ENCODE results near the gene AP3S2.

AP3S2 gene

DNA sequence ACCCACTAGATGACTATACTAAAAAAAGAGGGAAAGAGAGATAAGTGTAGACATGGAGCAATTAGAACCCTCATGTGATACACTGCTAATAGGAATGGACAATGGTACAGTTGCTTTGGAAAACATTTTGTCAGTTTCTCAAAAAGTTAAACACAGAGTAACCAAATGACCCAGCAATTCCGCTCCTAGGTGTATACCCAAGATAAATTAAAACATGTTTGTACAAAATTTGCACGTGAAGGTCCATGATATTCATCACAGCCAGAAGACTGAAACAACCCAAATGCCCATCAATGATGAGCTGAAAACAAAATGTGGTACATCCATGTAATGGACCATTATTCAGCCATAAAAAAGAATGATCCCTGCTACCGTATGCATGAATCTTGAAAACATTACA, 105.8 kb downstream of the AP3S2 start:
- TF ChIP-seq, protein P1, sequence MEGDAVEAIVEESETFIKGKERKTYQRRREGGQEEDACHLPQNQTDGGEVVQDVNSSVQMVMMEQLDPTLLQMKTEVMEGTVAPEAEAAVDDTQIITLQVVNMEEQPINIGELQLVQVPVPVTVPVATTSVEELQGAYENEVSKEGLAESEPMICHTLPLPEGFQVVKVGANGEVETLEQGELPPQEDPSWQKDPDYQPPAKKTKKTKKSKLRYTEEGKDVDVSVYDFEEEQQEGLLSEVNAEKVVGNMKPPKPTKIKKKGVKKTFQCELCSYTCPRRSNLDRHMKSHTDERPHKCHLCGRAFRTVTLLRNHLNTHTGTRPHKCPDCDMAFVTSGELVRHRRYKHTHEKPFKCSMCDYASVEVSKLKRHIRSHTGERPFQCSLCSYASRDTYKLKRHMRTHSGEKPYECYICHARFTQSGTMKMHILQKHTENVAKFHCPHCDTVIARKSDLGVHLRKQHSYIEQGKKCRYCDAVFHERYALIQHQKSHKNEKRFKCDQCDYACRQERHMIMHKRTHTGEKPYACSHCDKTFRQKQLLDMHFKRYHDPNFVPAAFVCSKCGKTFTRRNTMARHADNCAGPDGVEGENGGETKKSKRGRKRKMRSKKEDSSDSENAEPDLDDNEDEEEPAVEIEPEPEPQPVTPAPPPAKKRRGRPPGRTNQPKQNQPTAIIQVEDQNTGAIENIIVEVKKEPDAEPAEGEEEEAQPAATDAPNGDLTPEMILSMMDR (IDR thresholded peaks at IDR 0.05), result no peak

DNA sequence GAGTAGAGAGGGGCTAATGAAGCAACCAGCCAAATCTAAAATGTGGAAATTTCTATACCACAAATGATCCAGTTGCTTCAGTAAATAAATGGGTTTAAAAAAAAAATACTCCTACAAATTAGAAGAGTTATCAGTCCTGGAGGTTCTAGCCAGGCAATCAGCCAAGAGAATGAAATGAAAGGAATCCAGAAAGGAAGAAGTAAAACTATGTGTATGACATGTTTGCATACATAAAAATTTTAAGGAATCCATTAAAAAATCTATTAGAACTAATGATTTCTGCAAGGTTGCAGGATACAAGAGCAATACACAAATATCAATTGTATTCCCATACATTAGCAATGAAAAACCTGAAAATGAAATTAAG, 108.0 kb downstream of the AP3S2 start:
- TF ChIP-seq, protein P1 (IDR thresholded peaks at IDR 0.05), result no peak

DNA sequence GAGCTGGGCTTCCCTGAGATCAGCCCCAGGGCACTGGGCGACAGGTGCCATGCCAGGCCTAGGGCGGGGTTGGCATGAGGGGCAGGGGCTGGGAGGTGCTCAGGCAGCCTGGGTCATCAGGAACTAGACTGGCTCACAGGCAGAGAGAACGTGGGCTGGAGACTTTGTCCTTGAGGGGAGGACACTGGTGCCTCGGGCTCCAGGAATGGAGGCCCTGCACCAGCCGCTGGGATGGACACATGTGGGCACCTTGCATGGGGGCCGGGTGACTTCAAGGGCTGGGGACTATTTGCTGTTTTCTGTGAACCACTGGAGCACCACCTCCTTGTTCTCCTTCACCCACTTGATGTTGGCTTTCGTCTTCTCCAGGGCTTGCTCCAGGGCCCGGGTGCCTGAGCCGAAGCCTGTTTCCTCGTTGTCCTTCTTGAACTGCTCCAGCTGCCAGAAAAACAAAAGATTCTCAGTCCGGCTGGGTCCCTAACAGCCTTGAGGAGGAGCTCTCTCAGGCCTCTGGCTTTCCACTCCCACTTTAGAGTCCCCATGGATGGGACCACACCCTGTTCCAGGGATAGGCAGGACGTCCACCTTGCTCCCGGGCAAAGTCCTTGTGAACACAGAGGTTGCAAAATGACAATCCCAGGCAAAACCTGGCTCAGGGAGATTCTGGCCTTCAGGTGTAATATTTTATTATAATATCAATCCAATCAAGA, 108.6 kb downstream of the AP3S2 start:
- TF ChIP-seq, protein P1 (IDR thresholded peaks at IDR 0.05), result no peak

DNA sequence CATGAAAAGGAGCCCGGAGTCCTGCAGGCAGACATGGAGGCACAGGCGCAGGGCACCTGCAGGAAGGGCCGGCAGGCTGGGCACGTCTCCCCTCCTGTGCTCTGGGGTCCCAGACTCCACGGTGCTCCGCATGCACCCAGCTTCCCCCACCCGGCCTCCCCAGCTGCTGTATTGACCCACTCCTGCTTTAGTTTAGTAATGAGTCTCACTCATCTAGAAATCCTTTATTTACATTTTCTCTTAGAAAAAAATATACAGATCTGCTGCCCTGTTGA, 109.2 kb downstream of the AP3S2 start:
- TF ChIP-seq, protein P1 (IDR thresholded peaks at IDR 0.05), result no peak

DNA sequence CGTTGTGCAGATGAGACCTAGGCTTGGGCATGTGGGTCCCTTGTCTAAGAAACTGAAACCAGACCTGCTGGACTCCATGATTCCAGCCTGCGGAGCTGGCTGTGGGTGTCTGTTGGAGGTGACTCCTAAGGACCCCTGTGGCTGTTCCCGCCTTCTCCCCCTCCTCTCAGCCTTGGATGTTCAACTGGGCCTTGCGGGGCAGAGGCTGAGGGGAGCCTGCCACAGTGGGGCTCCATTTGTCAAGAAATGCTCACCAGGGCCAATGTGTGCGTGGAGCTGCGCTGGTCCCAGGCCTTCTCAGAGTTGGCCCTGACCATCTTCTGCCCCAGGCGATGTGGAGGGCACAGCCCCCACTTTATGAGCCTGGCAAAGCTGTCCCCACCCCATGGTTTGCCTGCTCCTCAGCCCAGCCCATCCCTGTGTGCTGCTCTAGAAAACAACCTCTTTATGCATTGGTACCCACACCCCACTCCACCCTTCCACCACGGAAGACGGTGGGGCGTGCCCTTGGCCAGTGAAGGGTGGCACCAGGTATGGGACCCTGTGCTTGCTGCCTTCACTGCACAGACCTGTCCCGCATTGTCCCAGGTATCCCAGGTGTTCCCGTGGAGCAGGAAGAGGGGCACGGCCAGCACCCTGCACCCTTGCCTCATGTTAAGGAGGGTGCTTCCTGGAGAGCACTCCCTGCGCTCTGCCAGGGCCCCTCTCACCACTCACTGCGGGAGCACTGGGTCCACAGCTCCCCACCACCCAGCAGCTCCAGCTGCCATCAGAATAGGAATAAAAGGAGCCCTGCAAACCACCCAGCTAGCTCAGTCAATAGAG, 109.7 kb downstream of the AP3S2 start:
- TF ChIP-seq, protein P1 (IDR thresholded peaks at IDR 0.05), result no peak

DNA sequence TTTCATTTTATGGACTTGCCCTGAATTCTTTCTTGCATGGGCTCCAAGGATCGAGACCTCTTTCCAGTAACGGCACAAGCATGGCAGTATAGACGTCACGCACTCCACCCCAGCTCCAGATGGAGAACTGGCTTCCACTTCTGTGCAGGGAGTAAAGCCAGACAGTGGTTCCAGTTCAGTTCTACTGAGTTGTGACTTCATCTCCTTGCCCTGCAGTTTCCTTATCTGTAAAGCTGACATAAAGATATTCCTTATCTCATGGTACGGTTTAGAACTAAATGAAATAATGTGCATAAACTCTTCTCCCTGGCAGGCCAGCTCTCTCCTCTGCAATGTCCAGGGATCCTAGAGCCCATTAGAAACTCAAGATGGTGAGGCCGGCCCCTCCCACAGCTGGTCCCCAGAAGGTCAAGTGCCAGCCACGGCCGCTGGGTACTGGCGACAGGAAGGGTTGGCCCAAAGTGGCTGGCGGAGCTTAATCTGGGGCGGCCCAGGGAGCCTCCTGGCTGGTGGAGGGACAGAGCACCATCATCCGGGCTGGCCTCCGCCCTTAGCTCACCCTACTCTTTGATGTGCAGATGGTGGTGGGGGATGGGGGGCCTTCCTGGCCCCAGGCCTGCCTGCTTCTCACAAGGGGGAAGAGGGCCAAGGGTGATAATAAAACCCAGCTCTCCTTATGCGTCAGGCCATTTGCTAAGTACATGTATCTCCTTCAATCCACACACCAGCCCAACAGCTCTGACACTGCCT, 110.5 kb downstream of the AP3S2 start:
- TF ChIP-seq, protein P1 (IDR thresholded peaks at IDR 0.05), result no peak

DNA sequence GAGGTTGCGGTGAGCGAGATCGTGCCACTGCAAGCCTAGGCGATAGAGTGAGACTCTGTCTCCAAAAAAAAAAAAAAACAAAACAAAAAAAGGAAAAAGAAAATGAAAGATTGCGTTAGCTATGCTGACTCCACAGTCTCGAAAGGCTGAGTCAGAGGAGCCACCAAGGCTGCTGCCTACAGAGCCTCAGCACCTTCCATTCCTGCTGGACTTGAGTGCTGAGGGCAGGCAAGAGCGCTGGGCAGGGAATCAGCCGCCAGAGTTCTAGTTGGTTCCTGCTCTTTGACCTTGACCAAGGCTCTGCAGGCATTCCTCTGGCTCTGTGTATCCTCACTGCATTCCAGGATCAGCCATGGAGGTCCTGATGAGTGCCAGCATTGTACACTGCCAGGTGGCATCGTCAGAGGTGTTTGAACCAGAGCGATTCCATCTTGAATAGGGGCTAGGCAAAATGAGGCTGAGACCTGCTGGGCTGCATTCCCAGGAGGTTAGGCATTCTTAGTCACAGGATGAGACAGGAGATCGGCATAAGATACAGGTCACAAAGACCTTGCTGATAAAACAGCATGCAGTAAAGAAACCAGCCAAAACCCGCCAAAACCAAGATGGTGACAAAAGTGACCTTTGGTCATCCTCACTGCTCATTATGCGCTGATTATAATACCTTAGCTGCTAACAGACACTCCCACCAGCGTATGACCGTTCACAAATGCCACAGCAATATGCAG, 111.7 kb downstream of the AP3S2 start:
- TF ChIP-seq, protein P1 (IDR thresholded peaks at IDR 0.05), result no peak
